ENCODE measurements around the gene PTPRD.

DNA sequence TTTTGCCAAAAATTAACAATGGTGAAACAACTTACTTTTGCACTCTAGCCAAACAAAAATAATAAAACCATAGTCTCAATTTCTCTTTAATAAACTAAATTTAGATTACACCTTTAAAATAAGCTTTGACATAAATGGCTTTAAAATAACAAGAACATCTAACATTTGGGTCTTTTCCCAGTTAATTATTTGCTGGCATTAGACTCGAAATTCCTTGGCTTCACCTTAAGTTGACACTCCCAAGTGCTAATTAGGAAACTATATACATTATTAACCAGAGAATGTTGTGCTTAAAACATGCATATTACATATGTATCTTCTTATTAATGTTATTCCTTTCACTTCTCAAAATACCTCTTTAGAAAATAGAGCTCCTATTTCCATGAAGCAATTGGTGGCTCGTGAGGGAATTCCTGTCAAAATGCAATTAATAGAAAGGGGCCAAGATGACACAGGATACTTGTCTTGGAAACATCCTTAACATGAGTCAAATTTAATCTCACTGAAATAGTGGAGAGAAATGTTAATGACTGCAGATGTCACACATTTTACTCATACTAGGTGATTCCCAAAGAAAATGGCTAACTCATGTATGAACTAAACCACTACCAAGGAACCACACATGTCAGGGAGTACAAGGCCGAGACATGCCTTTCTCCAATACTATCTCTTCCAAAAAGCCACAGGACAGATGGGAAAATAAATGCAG lies 1880.3 kb downstream of the PTPRD start:
- TF ChIP-seq, protein P1, sequence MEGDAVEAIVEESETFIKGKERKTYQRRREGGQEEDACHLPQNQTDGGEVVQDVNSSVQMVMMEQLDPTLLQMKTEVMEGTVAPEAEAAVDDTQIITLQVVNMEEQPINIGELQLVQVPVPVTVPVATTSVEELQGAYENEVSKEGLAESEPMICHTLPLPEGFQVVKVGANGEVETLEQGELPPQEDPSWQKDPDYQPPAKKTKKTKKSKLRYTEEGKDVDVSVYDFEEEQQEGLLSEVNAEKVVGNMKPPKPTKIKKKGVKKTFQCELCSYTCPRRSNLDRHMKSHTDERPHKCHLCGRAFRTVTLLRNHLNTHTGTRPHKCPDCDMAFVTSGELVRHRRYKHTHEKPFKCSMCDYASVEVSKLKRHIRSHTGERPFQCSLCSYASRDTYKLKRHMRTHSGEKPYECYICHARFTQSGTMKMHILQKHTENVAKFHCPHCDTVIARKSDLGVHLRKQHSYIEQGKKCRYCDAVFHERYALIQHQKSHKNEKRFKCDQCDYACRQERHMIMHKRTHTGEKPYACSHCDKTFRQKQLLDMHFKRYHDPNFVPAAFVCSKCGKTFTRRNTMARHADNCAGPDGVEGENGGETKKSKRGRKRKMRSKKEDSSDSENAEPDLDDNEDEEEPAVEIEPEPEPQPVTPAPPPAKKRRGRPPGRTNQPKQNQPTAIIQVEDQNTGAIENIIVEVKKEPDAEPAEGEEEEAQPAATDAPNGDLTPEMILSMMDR (conservative IDR thresholded peaks at IDR 0.05; ENCODE audit: low read length): no peak
- no peak for TF ChIP-seq EZH2phosphoT487 (IDR thresholded peaks at IDR 0.05; ENCODE audit: borderline replicate concordance, low read depth, low read length)

All from OCI-LY7 (cell line).